Nephron (organoid): Measurements from ENCODE around the gene GUCY1B1.

ENCODE experiments used
- H3K27ac Mint-ChIP-seq, 3 experiments: 2 replicates each; pipeline ENCODE4 v1.8.0; 2020; ENCODE audit warnings: mixed read lengths in 3 of 3, mild to moderate bottlenecking in 2 of 3, moderate library complexity in 1 of 3
- H3K27me3 Mint-ChIP-seq: 2 replicates; pipeline ENCODE4 v1.8.0; 2021; ENCODE audit warnings: low read depth, mild to moderate bottlenecking, moderate library complexity, mixed read lengths
- H3K36me3 Mint-ChIP-seq: 2 replicates; pipeline ENCODE4 v1.8.0; 2020; ENCODE audit warnings: low read depth, mixed read lengths
- H3K4me1 Mint-ChIP-seq: 2 replicates; pipeline ENCODE4 v1.8.0; 2020; ENCODE audit warnings: mixed read lengths
- H3K4me3 Mint-ChIP-seq, 3 experiments: 2 replicates each; pipeline ENCODE4 v1.8.0; 2020; ENCODE audit warnings: mild to moderate bottlenecking in 3 of 3, mixed read lengths in 3 of 3, moderate library complexity in 2 of 3
- H3K9me3 Mint-ChIP-seq: 2 replicates; pipeline ENCODE4 v1.8.0; 2020; ENCODE audit warnings: mixed read lengths
- TF ChIP-seq, protein P1 (sequence below), 3 experiments: fragments of 200-600 bp; sonication (generic); IDR thresholded peaks; one replicate each; pipeline ENCODE4 v1.5.0; 2021; ENCODE audit warnings: antibody characterized with exemption in 3 of 3; ENCODE audit not compliant: unreplicated experiment in 3 of 3

GUCY1B1 gene

DNA sequence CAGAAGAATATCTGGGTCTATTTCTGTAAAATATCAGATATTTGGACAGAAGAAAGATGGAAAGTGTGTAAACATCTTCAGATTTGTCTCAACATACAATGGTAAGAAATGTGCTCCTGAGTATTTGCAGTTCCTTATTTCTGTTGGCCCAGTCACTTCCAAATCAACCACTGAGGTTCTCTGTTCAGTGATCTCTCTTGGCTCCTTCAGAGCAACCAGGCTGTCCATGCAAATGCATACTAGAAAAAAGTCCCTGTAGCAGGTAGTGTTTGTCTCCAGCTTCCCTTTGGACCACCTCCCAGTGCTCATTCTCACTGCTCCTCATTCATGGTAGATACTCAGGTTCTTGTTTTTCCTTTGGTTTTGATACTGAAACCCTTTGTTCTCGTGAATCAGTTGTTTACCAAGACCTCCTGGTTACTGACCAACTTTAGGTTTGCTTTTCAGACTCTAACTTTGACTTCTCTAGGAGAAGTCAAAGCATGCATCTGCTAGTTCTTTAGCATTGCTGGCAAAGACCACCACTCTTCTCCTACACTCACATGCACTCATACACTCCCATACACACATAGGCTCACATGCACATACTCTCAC is 78.5 kb downstream of the GUCY1B1 start:
- Mint-ChIP-seq H3K27me3 (no peaks in the 10 kb centered on the region), H3K27ac (no peak overlapping the region), H3K4me1 (no peaks in the 10 kb centered on the region), H3K36me3 (no peaks in the 10 kb centered on the region), H3K9me3 (no peaks in the 10 kb centered on the region), H3K4me3 (no peak overlapping the region)
- TF ChIP-seq, protein P1, sequence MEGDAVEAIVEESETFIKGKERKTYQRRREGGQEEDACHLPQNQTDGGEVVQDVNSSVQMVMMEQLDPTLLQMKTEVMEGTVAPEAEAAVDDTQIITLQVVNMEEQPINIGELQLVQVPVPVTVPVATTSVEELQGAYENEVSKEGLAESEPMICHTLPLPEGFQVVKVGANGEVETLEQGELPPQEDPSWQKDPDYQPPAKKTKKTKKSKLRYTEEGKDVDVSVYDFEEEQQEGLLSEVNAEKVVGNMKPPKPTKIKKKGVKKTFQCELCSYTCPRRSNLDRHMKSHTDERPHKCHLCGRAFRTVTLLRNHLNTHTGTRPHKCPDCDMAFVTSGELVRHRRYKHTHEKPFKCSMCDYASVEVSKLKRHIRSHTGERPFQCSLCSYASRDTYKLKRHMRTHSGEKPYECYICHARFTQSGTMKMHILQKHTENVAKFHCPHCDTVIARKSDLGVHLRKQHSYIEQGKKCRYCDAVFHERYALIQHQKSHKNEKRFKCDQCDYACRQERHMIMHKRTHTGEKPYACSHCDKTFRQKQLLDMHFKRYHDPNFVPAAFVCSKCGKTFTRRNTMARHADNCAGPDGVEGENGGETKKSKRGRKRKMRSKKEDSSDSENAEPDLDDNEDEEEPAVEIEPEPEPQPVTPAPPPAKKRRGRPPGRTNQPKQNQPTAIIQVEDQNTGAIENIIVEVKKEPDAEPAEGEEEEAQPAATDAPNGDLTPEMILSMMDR (IDR thresholded peaks at IDR 0.05; ENCODE audit: unreplicated experiment in 3 of 3) = no peak

DNA sequence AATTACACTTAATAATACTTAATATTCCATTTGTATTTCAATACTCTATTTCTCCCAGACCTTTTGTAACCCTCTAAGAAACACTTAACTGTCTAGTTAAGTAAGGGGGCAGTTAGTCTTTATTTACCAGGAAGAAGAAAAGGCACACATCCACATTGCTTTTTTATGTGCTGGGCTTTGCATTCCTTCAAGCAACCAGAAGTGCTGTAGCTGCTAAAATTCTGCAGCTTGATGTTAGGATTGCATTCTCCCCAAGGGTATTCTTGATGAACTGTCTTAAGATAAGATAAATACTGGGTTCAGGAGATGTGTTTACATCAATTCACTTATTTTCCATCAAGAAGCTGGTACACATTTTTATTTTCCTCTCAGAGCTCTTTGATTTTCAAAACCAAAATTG is 83.3 kb downstream of the GUCY1B1 start:
- Mint-ChIP-seq H3K36me3 (no peaks in the 10 kb centered on the region), H3K27ac (no peak overlapping the region), H3K4me1 (no peaks in the 10 kb centered on the region), H3K9me3 (peaks cover 3% of the 10 kb centered on the region), H3K4me3 (no peak overlapping the region), H3K27me3 (no peaks in the 10 kb centered on the region)
- TF ChIP-seq, protein P1 (IDR thresholded peaks at IDR 0.05; ENCODE audit: unreplicated experiment in 3 of 3) = no peak

DNA sequence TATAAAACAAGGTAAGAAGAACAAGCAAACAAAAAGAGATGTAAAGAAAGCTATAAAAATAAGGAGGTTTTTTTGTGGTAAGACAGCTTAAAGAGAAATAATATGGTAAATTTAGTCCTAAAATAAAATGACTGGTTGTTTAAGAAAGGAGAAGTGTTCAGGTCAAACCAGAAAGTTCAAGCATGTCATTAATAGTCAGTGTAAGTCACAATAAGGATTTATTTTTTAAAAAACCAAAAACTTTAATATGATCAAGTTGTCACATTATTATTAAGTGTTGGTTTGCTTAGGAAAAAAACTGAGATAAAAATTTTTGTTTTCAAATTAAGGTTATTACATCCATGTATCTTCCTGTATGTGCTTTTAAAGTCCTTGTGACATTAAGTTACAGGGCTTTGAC is 88.1 kb downstream of the GUCY1B1 start:
- no peak overlapping the region for H3K4me3 Mint-ChIP-seq
- H3K27me3 Mint-ChIP-seq = no peaks in the 10 kb centered on the region
- peaks cover 3% of the 10 kb centered on the region for H3K36me3 Mint-ChIP-seq
- H3K4me1 Mint-ChIP-seq = no peaks in the 10 kb centered on the region
- no peak overlapping the region for H3K27ac Mint-ChIP-seq
- peaks cover 17% of the 10 kb centered on the region for H3K9me3 Mint-ChIP-seq
- TF ChIP-seq, protein P1 (IDR thresholded peaks at IDR 0.05; ENCODE audit: unreplicated experiment in 3 of 3) = no peak

DNA sequence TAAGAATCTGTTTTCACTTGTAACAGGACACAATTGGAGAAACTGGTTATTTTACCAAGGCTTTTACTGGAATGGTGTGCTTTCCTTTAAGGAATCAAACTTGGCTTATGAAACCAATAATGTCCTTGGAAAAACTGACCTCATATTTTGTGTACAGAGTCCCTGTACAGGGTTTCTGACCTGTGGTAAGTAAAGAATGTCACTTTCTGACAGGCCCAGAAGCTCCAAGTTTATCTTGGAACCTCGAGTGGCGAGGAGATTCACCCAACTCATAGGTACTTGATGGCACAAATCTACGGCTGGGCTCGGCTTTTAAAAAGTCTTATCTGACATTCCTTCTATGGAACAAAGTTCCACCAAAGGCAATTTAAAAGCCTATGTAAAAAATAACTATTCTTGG is 90.2 kb downstream of the GUCY1B1 start:
- TF ChIP-seq, protein P1 (IDR thresholded peaks at IDR 0.05; ENCODE audit: unreplicated experiment in 3 of 3) = no peak
- peaks cover 17% of the 10 kb centered on the region for H3K9me3 Mint-ChIP-seq
- H3K36me3 Mint-ChIP-seq = peaks cover 3% of the 10 kb centered on the region
- no peaks in the 10 kb centered on the region for H3K4me1 Mint-ChIP-seq
- H3K4me3 Mint-ChIP-seq = no peak overlapping the region
- no peak overlapping the region for H3K27ac Mint-ChIP-seq
- no peaks in the 10 kb centered on the region for H3K27me3 Mint-ChIP-seq

DNA sequence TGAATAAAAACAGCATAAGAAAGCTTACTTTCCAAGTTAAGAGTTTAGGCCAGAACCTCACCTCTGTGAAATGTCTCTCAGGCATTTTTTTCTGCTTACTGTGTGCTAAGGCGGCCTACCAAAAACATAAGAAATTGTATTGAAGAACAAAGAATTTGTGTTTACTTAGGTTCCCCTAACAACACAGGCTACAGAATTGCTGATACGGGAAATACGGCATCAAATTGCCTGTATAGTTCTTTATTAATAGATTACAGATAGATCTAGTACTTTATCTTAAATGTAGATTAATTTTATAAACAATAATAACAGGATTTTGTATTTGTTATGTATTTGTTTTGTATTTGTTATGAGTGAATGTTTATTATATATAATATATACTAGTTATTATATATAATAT is 94.4 kb downstream of the GUCY1B1 start:
- peaks cover 3% of the 10 kb centered on the region for H3K36me3 Mint-ChIP-seq
- no peak overlapping the region for H3K4me3 Mint-ChIP-seq
- H3K4me1 Mint-ChIP-seq = no peaks in the 10 kb centered on the region
- TF ChIP-seq, protein P1 (IDR thresholded peaks at IDR 0.05; ENCODE audit: unreplicated experiment in 3 of 3) = no peak
- no peak overlapping the region for H3K27ac Mint-ChIP-seq
- H3K27me3 Mint-ChIP-seq = no peaks in the 10 kb centered on the region
- peaks cover 12% of the 10 kb centered on the region for H3K9me3 Mint-ChIP-seq

DNA sequence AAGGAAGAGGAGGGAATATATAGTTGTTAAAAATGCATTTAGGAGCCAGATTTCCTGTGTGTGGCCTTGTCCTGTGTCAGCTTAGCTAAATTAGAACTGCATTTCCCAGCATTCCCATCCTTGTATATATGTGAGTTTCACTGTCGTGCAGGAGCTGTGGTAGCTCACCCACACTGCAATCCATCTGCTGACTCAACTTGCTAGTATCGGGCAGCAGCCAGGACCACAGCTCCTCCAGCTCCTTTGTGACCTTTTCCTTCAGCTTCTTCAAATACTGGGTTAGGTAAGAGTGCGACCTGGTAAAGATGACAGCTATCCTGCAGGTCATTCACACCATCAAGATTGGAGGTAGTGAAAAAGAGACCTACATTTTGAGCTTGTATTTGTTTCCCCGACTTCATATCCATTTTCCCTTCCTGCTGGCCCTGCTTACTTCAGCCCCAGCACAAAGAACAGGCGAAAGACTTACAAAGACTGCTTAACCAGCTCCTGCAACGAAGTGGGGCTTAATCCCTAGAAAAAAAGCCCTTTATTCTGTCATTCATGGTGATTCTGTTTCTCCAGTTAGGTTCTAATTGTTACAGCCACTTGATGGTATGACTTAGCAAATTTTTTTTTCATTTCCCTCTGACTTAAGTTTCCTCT is 95.9 kb downstream of the GUCY1B1 start:
- H3K27me3 Mint-ChIP-seq = no peaks in the 10 kb centered on the region
- TF ChIP-seq, protein P1 (IDR thresholded peaks at IDR 0.05; ENCODE audit: unreplicated experiment in 3 of 3) = no peak
- H3K4me3 Mint-ChIP-seq = no peak overlapping the region
- no peak overlapping the region for H3K27ac Mint-ChIP-seq
- peaks cover 10% of the 10 kb centered on the region for H3K9me3 Mint-ChIP-seq
- H3K36me3 Mint-ChIP-seq = peaks cover under 1% of the 10 kb centered on the region
- no peaks in the 10 kb centered on the region for H3K4me1 Mint-ChIP-seq
